A204.1 (cell line): ENCODE data around the gene CARMIL1.

Experiments used
- FAIRE-seq: peaks from 2 replicates; lab custom pipeline; 2012; peaks lifted over from hg19 to GRCh38; lab: Jason Lieb, UNC

The CARMIL1 gene

GRCh38 chr6:25311331-25311840 lies 32.2 kb downstream of the CARMIL1 start:
- FAIRE-seq: no peak

GRCh38 chr6:25312034-25312620 lies 33.0 kb downstream of the CARMIL1 start:
- no peak for FAIRE-seq

- no peak for FAIRE-seq
Measured at GRCh38 chr6:25312703-25313102, 33.5 kb downstream of the CARMIL1 start.

GRCh38 chr6:25314509-25315175 lies 35.5 kb downstream of the CARMIL1 start:
- FAIRE-seq: no peak

- no peak for FAIRE-seq
Measured at GRCh38 chr6:25315194-25316177, 36.3 kb downstream of the CARMIL1 start.

- FAIRE-seq: no peak
Measured at GRCh38 chr6:25316626-25317025, 37.5 kb downstream of the CARMIL1 start.

- FAIRE-seq: no peak
Measured at GRCh38 chr6:25318589-25318988, 39.4 kb downstream of the CARMIL1 start.

- no peak for FAIRE-seq
Measured at GRCh38 chr6:25320459-25320858, 41.3 kb downstream of the CARMIL1 start.

GRCh38 chr6:25322692-25323091 lies 43.5 kb downstream of the CARMIL1 start:
- FAIRE-seq: no peak

- FAIRE-seq: no peak
Measured at GRCh38 chr6:25324066-25324762, 45.0 kb downstream of the CARMIL1 start.

GRCh38 chr6:25326126-25326525 lies 47.0 kb downstream of the CARMIL1 start:
- no peak for FAIRE-seq

- no peak for FAIRE-seq
Measured at GRCh38 chr6:25326960-25327359, 47.8 kb downstream of the CARMIL1 start.

GRCh38 chr6:25327432-25327831 lies 48.3 kb downstream of the CARMIL1 start:
- FAIRE-seq: no peak

- no peak for FAIRE-seq
Measured at GRCh38 chr6:25329161-25329817, 50.1 kb downstream of the CARMIL1 start.

- FAIRE-seq: no peak
Measured at GRCh38 chr6:25329982-25330381, 50.8 kb downstream of the CARMIL1 start.

GRCh38 chr6:25330796-25331685 lies 51.9 kb downstream of the CARMIL1 start:
- FAIRE-seq: no peak

- no peak for FAIRE-seq
Measured at GRCh38 chr6:25332165-25332564, 53.0 kb downstream of the CARMIL1 start.

- FAIRE-seq: no peak
Measured at GRCh38 chr6:25332655-25333071, 53.5 kb downstream of the CARMIL1 start.

- FAIRE-seq: no peak
Measured at GRCh38 chr6:25333471-25333870, 54.3 kb downstream of the CARMIL1 start.

- FAIRE-seq: no peak
Measured at GRCh38 chr6:25334793-25335192, 55.6 kb downstream of the CARMIL1 start.

GRCh38 chr6:25336996-25337395 lies 57.8 kb downstream of the CARMIL1 start:
- FAIRE-seq: no peak
